GM12875 (cell line): ENCODE results near the gene CST11.

Source experiments
- H3K4me3 ChIP-seq: one replicate; pipeline ENCODE4 v1.5.1; 2011; ENCODE audit warnings: low read depth, low read length, control low read depth
- CTCF ChIP-seq: IDR thresholded peaks from 2 replicates; pipeline ENCODE4 v1.5.1; 2011; ENCODE audit warnings: low read depth, mild to moderate bottlenecking, control low read depth, inconsistent platforms, low read length, moderate library complexity, borderline replicate concordance; ENCODE audit not compliant: insufficient read depth

Gene CST11

GRCh38 chr20:23451956-23452487 lies 654 bp downstream of the CST11 start:
- no peak overlapping the region for H3K4me3 ChIP-seq
- no peak for TF ChIP-seq CTCF

DNA sequence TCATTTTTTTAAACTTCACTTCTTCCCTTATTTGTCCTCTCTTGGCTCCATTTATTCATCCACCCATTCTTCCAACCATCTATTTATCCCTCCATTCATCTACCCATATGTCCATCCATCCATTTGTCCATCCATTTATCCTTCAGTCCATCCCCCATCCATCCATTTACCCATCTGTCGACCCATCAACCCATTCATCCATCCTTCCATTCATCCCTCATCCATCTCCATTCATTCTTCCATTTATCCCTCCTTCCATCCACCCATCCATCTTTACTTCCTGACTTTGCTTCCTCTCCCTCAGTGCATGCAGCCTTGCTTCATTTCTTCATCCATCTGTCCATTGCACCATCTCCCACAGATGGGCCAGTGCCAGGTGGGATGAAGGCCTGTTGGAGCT lies 1.8 kb downstream of the CST11 start:
- no peak for TF ChIP-seq CTCF

GRCh38 chr20:23449421-23449820 lies 3.3 kb downstream of the CST11 start:
- no peak for TF ChIP-seq CTCF

More for the DNA sequence above, 1.8 kb downstream of the CST11 start:
- no peak overlapping the region for H3K4me3 ChIP-seq

GRCh38 chr20:23448167-23448566 lies 4.5 kb downstream of the CST11 start:
- H3K4me3 ChIP-seq, result no peak overlapping the region
- no peak for TF ChIP-seq CTCF

More at GRCh38 chr20:23449421-23449820, 3.3 kb downstream of the CST11 start:
- no peak overlapping the region for H3K4me3 ChIP-seq

DNA sequence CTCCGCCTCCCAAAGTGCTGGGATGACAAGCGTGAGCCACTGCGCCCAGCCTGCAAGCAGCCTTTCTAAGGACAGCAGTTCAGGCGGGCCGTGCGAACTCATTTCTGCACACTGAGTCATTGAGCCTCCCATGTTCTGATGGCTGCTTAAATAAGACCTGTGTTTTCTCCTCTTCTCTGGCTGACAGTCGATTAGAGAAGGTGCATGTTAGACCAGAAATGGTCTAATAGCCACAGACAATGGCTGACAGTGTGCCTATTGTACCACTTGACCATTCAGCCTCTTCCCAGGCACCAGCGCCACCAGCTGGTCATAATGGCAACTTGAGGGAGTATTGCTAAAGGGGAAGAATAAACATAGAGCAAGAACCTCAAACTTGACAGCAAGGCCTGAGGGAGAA lies 6.2 kb downstream of the CST11 start:
- no peak overlapping the region for H3K4me3 ChIP-seq
- TF ChIP-seq CTCF, result peak; percentile 60

GRCh38 chr20:23445596-23446217 lies 7.0 kb downstream of the CST11 start:
- no peak for TF ChIP-seq CTCF

GRCh38 chr20:23444859-23445258 lies 7.8 kb downstream of the CST11 start:
- no peak for TF ChIP-seq CTCF
- H3K4me3 ChIP-seq, result no peak overlapping the region

More at GRCh38 chr20:23445596-23446217, 7.0 kb downstream of the CST11 start:
- no peak overlapping the region for H3K4me3 ChIP-seq
